ENCODE results near the gene EPHA2. TPM values are rescaled to one million over a fixed set of nuclear protein-coding genes. Genes with fewer than 3 reads are reported as not detected.

Gene EPHA2
- total RNA-seq, 2 experiments from 2014 or later = 0.08 TPM; not detected in 1

DNA sequence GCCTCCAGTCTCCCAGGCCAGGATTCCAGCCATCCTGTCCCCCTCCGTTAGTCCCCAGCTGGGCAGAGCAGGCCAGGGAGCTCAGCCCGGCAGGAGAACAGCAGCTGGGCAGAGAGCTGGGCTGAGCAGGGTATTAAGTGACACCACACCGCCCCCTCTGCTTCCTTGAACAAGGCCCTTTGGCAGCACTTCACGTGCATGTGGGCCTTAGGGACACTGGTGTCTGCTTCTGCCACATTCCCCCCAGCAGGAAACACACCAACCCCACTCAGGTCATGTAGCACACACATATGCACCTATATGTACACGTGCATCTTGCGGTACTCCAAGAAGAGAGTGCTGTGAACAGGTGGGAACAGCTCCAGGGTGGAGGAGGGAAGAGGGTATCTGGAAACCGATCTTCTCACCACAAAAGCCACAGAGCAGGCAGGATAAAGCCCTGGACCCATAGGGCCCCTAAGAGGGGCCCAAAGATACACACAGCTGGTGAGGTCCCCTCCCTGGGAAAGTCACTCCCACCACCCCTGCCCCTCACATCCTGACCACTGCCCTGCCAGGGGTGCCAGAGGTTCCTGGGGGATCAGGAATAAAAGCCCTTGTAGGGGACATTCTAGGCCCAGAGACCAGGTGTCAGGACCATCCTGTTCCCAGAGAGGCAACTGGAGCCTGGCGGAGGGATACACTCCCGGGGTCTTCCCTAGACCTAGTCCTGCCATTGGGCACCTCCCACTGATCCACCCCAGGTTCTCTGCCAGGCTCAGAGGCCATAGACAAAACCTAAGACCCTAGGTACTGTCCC lies 4.5 kb downstream of the EPHA2 start:
- Mint-ChIP-seq H3K9me3 (no peaks in the 10 kb centered on the region), H3K4me1 (peaks cover 5% of the 10 kb centered on the region), H3K36me3 (no peaks in the 10 kb centered on the region), H3K4me3 (no peak overlapping the region), H3K27me3 (peaks cover 46% of the 10 kb centered on the region), H3K27ac (no peak overlapping the region)
- DNase-seq = no peak

DNA sequence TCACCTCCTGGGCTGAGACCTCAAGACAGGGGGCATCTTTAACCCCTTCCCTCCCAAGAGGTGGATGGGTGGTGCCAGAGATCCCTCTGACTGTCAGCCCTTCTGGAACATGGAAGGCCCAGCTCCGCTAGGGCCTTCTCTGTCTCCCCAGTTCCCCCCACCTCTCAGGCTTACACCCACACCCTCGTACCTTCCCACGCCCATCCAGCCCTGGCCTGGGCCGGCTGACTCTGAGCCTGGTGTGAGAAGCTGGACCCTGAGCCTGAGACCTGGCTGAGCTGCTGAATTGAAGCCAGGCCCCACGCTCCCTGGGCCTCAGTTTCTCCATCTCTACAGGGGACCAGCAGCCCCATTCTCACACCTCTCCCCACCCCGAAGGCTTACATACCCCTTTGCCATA lies 5.4 kb downstream of the EPHA2 start:
- Mint-ChIP-seq H3K4me1 (peaks cover 4% of the 10 kb centered on the region), H3K27me3 (peaks cover 40% of the 10 kb centered on the region), H3K4me3 (no peak overlapping the region), H3K36me3 (no peaks in the 10 kb centered on the region), H3K27ac (no peak overlapping the region), H3K9me3 (no peaks in the 10 kb centered on the region)
- no peak for DNase-seq

GRCh38 chr1:16149702-16150488 lies 6.0 kb downstream of the EPHA2 start:
- Mint-ChIP-seq H3K4me3 (no peak overlapping the region), H3K9me3 (no peaks in the 10 kb centered on the region), H3K27me3 (peaks cover 37% of the 10 kb centered on the region), H3K27ac (no peak overlapping the region), H3K4me1 (peaks cover 4% of the 10 kb centered on the region), H3K36me3 (no peaks in the 10 kb centered on the region)
- DNase-seq = no peak

DNA sequence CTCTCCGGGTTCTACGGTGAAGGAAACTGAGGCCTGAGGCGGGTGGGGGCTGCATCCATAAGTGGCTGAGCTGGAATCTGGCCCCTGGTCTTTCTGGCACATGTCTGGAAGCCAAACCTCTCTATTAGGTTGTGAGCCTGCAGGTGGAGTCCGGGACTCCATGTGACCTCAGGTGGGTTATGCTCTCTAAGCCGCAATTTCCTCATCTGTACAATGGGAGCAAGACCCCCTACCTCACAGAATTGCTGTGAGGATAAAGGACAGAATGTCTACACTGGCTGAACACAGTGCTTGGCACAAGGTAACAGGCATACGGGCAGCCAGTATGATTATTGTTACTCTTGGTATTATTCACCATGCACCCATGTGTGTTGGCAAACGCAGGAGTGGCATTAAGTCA lies 6.7 kb downstream of the EPHA2 start:
- Mint-ChIP-seq H3K4me3 (no peak overlapping the region), H3K36me3 (no peaks in the 10 kb centered on the region), H3K27ac (no peak overlapping the region), H3K9me3 (no peaks in the 10 kb centered on the region), H3K4me1 (peaks cover 3% of the 10 kb centered on the region), H3K27me3 (peaks cover 33% of the 10 kb centered on the region)
- no peak for DNase-seq

DNA sequence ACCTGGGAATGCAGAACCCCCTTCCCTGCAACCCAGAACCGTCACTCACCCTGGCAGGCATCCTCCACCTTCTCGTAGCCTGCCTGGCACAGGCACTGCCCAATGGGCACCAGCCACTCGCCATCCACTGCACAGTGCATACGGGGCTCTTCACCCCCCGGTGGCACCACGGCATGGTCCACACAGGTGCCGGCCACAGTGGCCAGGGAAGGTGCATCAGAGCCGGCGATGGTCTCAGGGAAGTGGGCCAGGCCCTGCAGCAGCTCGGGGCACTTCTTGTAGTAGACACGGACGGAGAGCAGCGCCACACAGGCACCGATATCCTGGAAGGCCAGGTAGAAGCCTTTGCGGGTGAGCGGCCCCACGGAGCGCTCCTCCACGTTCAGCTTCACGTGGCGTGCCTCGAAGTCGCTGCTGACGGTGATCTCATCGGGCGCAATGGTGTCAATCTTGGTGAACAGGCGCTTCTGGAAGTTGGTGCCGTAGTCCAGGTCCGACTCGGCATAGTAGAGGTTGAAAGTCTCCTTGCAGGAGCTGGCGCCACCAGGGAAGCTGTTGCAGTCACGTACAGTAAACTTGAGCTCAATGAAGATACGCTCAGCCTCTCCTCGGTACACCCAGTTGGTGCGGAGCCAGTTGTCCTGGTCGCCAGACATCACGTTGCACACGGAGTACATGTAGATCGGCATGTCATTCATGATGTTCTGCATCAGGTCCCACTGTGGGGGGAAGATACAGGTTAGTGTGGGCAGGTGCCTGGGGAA lies 7.4 kb downstream of the EPHA2 start:
- H3K4me1 Mint-ChIP-seq = peaks cover 2% of the 10 kb centered on the region
- H3K36me3 Mint-ChIP-seq = no peaks in the 10 kb centered on the region
- H3K27ac Mint-ChIP-seq = no peak overlapping the region
- no peak for DNase-seq
- peaks cover 27% of the 10 kb centered on the region for H3K27me3 Mint-ChIP-seq
- no peaks in the 10 kb centered on the region for H3K9me3 Mint-ChIP-seq
- H3K4me3 Mint-ChIP-seq = no peak overlapping the region

GRCh38 chr1:16147156-16147926 lies 8.5 kb downstream of the EPHA2 start:
- Mint-ChIP-seq H3K9me3 (no peaks in the 10 kb centered on the region), H3K27me3 (peaks cover 21% of the 10 kb centered on the region), H3K4me1 (no peaks in the 10 kb centered on the region), H3K27ac (no peak overlapping the region), H3K36me3 (no peaks in the 10 kb centered on the region), H3K4me3 (no peak overlapping the region)
- DNase-seq = no peak

GRCh38 chr1:16146279-16147155 lies 9.4 kb downstream of the EPHA2 start:
- peak; percentile 27 for DNase-seq
- Mint-ChIP-seq H3K4me3 (no peak overlapping the region), H3K36me3 (no peaks in the 10 kb centered on the region), H3K9me3 (no peaks in the 10 kb centered on the region), H3K27ac (no peak overlapping the region), H3K27me3 (peaks cover 20% of the 10 kb centered on the region), H3K4me1 (peaks cover 5% of the 10 kb centered on the region)

DNA sequence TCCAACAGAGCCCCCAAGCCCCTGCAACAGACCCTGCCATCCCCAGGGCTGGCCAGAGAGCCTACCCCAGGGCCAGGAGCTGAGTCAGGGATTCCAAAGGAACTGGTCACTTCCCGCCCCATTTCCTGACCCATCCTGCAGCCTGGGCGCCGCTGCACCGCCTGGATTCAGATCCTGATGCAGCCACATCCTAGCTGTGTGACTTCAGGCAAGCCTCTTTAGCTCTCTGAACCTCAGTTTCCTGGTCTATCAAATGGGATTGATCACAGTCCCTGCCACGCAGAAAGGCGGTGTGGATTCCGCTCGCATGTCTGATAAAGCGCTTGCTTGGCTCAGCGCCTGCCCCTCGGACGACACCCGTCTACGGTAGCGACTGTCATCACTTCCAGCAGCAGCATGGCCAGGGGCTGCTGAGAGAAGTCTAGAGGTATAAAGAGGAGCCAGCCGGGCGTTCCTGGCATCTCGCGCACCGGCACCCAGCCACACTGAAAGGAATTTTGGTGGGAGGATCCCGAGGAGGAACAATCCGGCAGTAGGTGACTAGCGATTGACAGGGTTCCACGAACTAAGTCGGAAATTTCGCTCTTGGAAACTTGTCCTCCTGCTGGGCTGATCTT lies 10.1 kb downstream of the EPHA2 start:
- Mint-ChIP-seq H3K27me3 (peaks cover 19% of the 10 kb centered on the region), H3K27ac (no peak overlapping the region), H3K4me3 (no peak overlapping the region), H3K36me3 (no peaks in the 10 kb centered on the region), H3K9me3 (no peaks in the 10 kb centered on the region), H3K4me1 (peaks cover 12% of the 10 kb centered on the region)
- DNase-seq = no peak

DNA sequence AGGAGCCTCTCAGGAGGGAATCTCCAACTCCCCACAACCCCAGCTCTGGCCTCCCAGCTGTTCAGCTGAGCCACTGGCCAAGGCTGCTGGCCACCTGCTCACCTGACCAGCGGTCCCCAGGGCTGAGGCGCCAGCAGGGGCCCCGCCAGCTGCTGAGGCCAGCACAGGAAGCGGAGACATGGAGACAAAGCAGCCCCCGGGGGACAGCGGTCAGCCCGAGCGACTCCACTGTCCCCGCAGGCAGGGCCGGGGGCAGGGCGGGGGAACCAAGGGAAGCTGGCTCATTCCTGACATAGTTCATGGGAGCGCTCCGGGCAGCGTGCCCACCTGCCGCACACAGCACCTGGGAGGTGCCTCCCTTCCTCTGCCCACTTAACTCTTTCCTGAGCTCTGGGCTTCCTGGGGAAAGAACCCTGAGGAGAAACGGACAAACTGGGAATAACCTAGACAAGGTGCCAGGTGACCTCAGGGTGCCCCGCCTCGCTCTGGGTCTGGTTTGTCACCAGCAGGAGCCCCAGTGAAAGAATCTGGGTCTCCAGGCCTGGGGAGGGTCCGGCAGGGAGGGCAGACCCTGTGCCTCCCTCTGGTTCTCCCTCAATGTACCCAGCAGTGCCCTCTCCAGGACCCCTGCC lies 10.7 kb downstream of the EPHA2 start:
- Mint-ChIP-seq H3K36me3 (no peaks in the 10 kb centered on the region), H3K27me3 (peaks cover 15% of the 10 kb centered on the region), H3K9me3 (no peaks in the 10 kb centered on the region), H3K4me1 (peaks cover 12% of the 10 kb centered on the region), H3K27ac (no peak overlapping the region), H3K4me3 (no peak overlapping the region)
- no peak for DNase-seq

GRCh38 chr1:16144325-16145029 lies 11.4 kb downstream of the EPHA2 start:
- Mint-ChIP-seq H3K27me3 (peaks cover 8% of the 10 kb centered on the region), H3K4me1 (peaks cover 15% of the 10 kb centered on the region), H3K27ac (no peak overlapping the region), H3K9me3 (no peaks in the 10 kb centered on the region), H3K4me3 (no peak overlapping the region), H3K36me3 (no peaks in the 10 kb centered on the region)
- no peak for DNase-seq

DNA sequence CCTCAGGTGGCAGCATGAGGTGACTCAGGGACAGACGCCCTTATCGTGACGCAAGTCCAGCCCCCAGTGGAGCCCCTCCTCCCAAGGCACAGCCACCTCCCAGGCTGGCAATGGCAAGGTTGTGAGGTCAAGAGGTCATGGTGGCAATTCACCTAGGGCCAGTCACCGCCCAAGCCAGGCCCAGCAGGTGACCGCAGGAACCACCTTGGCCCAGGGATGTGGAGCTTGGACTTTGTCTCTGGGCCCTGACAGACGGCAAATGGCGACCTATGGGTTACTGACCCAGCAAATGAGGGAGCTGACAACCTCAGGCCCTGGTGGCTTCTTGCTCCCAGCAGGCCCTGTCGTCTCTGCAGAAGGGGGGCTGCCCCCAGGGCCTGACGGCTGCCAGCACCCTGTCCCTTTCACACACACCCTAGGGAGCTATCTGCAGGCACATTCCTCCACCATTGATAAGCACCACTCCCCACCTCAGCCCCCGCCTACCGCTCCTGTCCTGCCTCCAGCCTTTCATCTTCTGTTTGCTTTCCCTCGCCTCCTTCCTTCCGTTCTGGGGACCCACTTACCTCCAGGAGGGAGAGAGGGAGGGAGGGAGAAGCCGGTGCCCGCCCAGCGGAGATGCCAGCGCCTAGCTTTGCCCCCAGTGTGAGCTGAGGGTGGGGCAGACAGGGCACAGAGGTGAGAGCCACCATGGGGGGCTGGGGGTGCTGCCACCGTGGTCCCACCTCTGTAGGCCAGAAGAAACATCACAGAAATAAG lies 12.1 kb downstream of the EPHA2 start:
- Mint-ChIP-seq H3K9me3 (no peaks in the 10 kb centered on the region), H3K27me3 (peaks cover 8% of the 10 kb centered on the region), H3K27ac (no peak overlapping the region), H3K36me3 (no peaks in the 10 kb centered on the region), H3K4me3 (no peak overlapping the region), H3K4me1 (peaks cover 17% of the 10 kb centered on the region)
- no peak for DNase-seq

- no peaks in the 10 kb centered on the region for H3K36me3 Mint-ChIP-seq
- H3K27ac Mint-ChIP-seq = no peak overlapping the region
- no peak overlapping the region for H3K4me3 Mint-ChIP-seq
- H3K4me1 Mint-ChIP-seq = peaks cover 17% of the 10 kb centered on the region
- H3K27me3 Mint-ChIP-seq = peaks cover 8% of the 10 kb centered on the region
- no peaks in the 10 kb centered on the region for H3K9me3 Mint-ChIP-seq
- DNase-seq = no peak
Measured at GRCh38 chr1:16143005-16143565, 12.8 kb downstream of the EPHA2 start.
